HG03439 (cell line): ENCODE data around the gene AMPH.

ENCODE experiments used
- ATAC-seq: cut with Tn5 transposase; IDR thresholded peaks from one replicate; pipeline ENCODE4 v1.9.1; 2021; ENCODE audit warnings: mild to moderate bottlenecking, moderate library complexity; ENCODE audit not compliant: unreplicated experiment

The AMPH gene

DNA sequence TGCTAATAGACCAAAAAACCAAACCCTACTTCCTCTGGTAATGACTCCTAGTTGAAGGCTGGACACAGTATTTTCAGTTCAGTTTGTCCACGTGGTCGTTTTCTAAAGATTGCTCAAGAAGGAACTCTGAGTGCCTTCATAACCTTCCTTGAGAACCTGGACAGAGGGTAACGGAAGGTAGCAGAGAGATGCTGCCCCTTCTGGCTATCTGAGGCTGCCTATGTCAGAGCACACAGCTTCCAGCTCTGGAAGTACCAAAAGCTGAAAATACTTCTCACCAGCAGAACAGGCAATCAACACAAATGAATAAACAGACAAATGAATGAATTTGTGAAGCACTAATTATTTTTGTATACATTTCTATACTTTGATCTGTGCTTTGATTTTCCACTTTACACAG lies 85.2 kb downstream of the AMPH start:
- no peak for ATAC-seq

- ATAC-seq = no peak
These were observed 89.0 kb downstream of the AMPH start for GRCh38 chr7:38542156-38542555.

GRCh38 chr7:38541440-38541839 lies 89.7 kb downstream of the AMPH start:
- no peak for ATAC-seq

GRCh38 chr7:38539477-38540081 lies 91.6 kb downstream of the AMPH start:
- no peak for ATAC-seq

DNA sequence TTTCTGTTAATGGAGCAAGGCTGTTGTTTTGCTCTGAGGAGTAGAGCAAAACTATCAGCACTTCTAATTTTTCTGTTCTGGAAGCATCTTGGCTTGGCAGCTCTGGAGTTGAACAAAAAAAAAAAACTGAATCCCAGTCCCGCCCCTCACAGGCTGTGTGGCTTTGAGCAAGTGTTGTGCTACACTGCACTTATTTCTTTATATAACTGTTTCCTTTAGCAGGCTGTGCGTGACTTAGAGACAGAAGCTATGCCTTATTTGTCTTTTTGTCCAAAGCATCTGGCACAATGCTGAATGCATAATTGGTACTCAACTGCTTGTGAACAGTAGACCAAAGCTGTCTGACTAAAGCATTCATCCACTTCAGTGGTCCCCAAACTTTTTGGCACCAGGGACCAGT lies 96.1 kb downstream of the AMPH start:
- no peak for ATAC-seq

DNA sequence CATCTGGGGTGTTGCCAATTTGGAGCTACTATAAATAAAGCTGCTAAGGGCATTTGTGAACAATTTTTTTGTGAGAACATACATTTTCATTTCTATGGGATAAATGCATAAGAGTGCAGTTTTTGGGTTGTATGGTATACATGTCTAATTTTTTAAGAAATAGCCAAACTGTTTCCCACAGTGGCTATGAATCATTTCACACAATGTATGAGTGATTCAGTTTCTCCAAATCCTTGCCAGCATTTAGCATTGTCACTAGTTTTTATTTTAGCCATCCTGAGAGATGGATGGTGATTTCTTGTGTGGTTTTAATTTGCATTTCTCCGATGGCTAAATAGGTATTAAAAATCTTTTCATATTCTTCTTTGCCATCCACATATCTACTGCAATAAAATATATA lies 105.3 kb downstream of the AMPH start:
- ATAC-seq = no peak

- ATAC-seq = no peak
These were observed 106.4 kb downstream of the AMPH start for GRCh38 chr7:38524786-38525185.

DNA sequence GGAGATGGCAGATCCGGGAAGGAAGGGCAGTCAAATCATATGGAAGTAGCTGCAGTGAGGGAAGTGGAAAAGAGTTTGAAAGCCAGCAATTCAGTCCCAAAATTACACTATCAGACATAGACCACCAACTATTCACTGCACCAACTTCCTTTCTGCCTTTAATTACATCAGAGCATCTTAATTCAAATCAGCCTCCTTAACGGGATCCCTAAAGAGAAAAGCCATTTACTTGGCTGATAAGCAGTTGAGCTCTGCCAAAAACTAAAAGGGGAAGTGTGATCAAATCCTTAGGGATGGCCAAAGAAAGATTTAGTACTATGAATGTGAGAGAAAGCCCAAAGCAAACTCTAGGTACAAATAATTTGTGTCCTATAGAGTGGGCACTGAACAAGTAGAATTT lies 110.4 kb downstream of the AMPH start:
- no peak for ATAC-seq

DNA sequence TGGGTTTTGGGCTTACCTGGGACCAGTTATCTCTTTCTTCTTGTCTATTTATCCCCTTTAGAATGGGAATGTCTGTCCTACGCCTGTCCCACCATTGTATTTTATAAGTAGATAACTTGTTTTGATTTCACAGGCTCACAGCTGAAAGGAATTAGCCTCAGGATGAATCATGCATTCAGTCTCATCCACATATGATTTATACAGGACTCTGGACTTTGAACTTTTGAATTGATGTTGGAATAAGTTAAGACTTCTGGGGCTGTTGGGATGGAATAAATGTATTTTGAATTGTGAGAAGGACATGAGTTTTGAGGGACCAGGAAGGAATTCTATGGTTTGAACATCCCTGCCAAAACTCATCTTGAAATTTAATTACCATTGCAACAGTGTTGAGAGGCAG lies 112.6 kb downstream of the AMPH start:
- ATAC-seq = no peak

DNA sequence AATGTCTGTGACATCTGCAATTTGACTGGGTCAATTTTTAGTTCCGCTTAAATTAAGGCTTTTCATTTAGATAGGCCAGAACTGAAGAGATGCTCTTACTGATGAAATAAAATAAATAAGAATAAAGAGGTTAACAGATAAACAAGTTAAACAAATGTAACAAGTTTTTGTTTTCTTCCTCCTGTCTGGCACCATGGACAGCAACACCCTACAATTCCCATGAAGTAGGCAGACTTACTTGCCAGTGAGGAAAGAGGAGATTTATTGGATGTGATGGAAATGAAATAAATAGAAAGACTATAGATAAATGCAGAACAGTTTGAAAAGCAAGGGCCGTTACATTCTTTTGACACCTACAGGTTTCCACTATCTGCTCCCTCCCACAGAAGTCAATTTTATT lies 118.5 kb downstream of the AMPH start:
- ATAC-seq = no peak

GRCh38 chr7:38512291-38512690 lies 118.9 kb downstream of the AMPH start:
- ATAC-seq = no peak

DNA sequence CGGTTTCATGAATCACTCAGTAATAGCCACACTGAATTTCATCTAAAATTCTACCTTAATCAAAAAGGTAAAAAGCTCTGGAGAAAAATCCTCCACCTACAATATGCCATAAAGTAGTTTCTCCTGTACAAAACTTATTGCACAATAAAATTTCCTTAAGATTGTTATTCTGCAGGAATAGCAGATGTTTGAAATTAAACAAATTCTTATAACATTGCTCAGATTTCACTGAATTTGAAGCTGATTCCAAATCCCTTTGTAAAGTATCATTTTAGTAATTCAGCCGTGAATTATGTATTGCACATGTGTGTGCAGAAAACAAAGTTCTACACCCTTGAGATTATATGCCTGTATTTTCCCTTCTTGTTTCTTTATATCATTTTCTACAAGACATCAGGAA lies 123.8 kb downstream of the AMPH start:
- ATAC-seq = no peak

- no peak for ATAC-seq
These were observed 124.4 kb downstream of the AMPH start for GRCh38 chr7:38506756-38507155.

DNA sequence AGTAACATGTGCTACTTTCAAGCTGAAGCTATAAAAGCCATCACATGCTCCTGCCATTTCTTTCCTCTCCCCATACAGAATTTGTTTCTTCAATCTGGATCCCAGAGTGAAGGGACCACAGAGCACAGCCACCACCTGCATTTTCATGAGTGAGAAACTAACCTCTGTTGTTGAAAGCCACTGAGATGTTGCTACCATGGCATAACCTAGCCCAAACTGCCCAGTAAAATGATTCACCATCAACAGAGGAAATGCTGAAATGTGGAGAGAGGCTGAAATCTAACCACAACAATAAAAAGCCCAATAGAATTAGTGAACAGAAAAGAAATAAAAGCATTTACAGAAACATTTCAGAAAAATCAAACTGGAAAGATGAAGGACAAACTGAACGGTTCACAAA lies 125.2 kb downstream of the AMPH start:
- no peak for ATAC-seq

GRCh38 chr7:38504684-38505083 lies 126.5 kb downstream of the AMPH start:
- no peak for ATAC-seq

DNA sequence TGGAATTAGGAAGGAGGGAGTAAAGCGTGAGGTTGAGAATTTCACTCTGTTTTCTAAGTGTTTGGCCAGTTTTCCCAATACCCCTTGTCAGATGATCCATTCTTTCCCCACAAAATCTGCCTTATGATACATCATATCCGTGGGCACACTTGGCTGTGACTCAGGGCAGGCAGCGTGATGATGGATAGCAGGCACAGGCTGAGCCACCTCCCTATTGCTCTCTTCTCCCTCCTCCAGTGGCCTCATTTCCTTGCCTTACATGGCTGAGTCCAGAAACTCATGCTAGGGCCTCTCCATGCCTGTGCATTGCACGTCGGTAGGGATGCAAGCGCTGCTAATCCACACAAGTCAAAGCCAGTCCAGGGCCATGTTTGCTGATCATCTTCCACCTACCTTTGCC lies 128.3 kb downstream of the AMPH start:
- ATAC-seq = no peak

DNA sequence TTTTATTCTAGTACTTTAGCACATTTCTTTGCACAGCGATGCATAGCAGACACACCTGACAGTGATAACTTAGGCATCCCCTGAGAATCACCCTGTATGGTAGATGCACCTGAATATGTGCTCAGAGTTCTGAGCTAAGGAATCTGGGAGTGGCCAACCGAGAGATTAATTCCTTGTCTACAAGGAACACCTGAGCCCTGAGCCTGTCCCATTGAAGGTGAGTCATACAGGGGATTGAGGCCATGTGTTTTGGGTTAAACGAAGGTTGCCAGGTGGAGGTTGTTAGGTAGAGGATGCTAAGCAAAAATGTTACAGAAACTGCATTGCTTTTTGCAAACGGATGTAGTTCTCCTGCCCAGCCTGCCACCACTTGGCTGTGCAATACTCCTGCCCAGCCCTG lies 128.9 kb downstream of the AMPH start:
- ATAC-seq = no peak

- ATAC-seq = no peak
These were observed 139.2 kb downstream of the AMPH start for GRCh38 chr7:38492010-38492409.

- no peak for ATAC-seq
These were observed 148.7 kb downstream of the AMPH start for GRCh38 chr7:38482521-38482920.

DNA sequence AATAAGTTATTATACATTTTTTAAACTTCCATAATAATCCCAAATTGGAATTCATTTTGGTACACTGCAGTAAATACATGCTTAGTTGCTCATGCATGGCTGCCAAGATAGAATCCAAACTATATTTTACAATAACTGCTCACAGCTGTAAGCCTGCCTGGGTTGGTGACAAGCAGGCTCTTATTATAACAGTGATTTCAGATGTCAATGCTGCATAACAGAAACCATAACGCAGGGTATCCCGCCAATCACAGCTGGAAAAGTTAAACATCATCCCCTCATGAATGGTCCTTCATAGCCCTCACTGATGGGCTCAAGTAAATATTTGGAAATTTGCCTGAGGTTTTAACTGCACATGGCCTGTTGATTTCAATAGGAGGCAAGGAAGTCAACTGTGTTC lies 149.8 kb downstream of the AMPH start:
- ATAC-seq = no peak

DNA sequence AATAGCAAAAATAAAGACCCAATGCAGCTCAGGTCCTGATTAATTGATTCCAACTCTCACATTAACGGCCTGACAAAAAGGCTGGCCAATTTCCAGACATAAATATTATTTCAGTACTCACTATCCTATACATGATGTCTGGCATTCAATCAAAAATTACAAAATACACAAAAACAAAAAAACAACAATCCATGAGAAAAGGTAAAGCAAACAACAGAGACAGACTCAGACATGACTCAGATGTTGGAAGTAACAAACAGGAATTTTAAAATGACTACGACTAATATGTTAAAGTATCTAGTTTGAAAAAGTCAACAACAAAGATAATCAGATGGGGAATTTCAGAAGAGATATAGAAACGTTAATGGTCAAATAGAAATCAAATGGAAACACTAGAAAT lies 152.8 kb downstream of the AMPH start:
- ATAC-seq = no peak

GRCh38 chr7:38477333-38477732 lies 153.8 kb downstream of the AMPH start:
- ATAC-seq = no peak

DNA sequence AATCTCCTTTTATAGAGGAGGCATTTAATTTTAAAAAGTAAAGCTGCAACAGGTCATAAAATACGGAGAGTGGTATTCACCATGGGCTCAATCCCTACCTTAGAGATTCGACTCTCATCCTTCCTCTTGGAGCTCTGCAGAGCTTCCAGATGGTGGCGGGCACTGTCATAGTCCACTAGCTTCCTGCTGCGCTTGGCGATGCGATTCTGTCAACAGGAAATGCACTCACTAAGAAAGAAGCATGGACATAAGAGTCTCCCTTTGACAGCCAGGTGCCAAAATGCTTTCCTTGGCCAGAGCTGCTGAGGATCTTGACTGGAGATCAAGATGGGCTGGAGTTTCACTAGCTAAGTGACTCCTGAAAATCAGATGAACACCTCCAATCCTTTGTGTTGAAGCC lies 154.4 kb downstream of the AMPH start:
- ATAC-seq = no peak

DNA sequence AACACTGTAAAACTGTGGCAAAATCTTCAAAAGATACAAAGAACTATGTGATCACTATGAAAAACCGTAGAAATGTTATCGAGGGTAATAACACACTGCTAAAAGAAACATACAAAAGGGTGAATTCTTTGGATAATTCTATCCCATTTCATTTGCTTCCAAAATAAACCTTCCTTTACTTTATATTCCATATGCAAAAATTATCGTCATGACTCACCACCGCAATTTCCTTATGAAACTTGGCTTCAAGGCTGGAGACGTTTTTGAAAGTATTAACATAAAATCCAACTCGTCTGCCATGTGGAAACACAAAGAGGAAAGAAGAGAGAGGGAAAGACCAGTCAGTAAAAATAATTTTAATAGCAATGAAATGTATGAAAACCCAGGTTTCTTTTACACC lies 165.2 kb downstream of the AMPH start:
- ATAC-seq = no peak
